SK-N-SH (cell line): ENCODE measurements around the gene BDKRB2. TPM values are rescaled to one million over a fixed set of nuclear protein-coding genes. Genes with fewer than 3 reads are reported as not detected.
A peak's percentile ranks its signal among the peaks of the same experiment; 100 is the strongest.

ENCODE experiments used
- CTCF ChIA-PET: fragments of 300-600, 350-600 bp; formaldehyde crosslinking; extraction: SDS; loops from one replicate; lab custom pipeline; 2021; lab: Yijun Ruan, JAX
- POLR2A ChIA-PET: fragments of 350-600 bp; sonication (Branson Sonifier 250); formaldehyde crosslinking; extraction: SDS; loops from one replicate; lab custom pipeline; 2020; ENCODE audit warnings: antibody characterized with exemption, inconsistent platforms; lab: Yijun Ruan, JAX
- DNase-seq: peaks from one replicate; pipeline ENCODE4 v3.0.0; 2012
- H2AFZ ChIP-seq: fragments of 200-600 bp; sonication (generic); 2 replicates; pipeline ENCODE4 v1.8.1; 2016; ENCODE audit warnings: antibody characterized with exemption, mild to moderate bottlenecking, low read depth
- H3F3A ChIP-seq: fragments of 200-600 bp; sonication (generic); replicated peaks from 2 replicates; pipeline ENCODE3; 2016; ENCODE audit warnings: antibody characterized with exemption, mild to moderate bottlenecking; ENCODE audit not compliant: insufficient read depth
- H3K27ac ChIP-seq, 2 experiments: fragments of 200-500 bp in 1 of 2; fragments of 200-600 bp in 1 of 2; sonication (Bioruptor generic) in 1 of 2; sonication (generic), shearing (Covaris generic) in 1 of 2; 2 replicates each; pipeline versions ENCODE4 v1.5.1 to v1.6.1; 2014 to 2016; ENCODE audit warnings: low read depth in 2 of 2, inconsistent platforms in 1 of 2, low read length in 1 of 2, mild to moderate bottlenecking in 1 of 2, mixed read lengths in 1 of 2
- H3K27me3 ChIP-seq: fragments of 200-600 bp; sonication (generic), shearing (Covaris generic); 2 replicates; pipeline ENCODE4 v1.6.1; 2016; ENCODE audit warnings: mixed run types; ENCODE audit not compliant: insufficient read depth
- H3K36me3 ChIP-seq, 2 experiments: fragments of 200-500 bp in 1 of 2; fragments of 200-600 bp in 1 of 2; sonication (Bioruptor generic) in 1 of 2; sonication (generic) in 1 of 2; replicated peaks in 1 of 2; 2 replicates each; pipeline versions ENCODE3 to v1.5.1; 2014 to 2016; ENCODE audit warnings: low read length in 1 of 2, mild to moderate bottlenecking in 1 of 2; ENCODE audit not compliant: insufficient read depth in 2 of 2, control insufficient read depth in 1 of 2
- H3K4me1 ChIP-seq, 2 experiments: fragments of 200-500 bp in 1 of 2; fragments of 200-600 bp in 1 of 2; sonication (Bioruptor generic) in 1 of 2; sonication (generic), shearing (Covaris generic) in 1 of 2; 2 replicates each; pipeline versions ENCODE4 v1.5.1 to v1.6.1; 2014 to 2016; ENCODE audit warnings: low read depth in 1 of 2, low read length in 1 of 2, mixed run types in 1 of 2; ENCODE audit not compliant: insufficient read depth in 2 of 2, control insufficient read depth in 1 of 2
- H3K4me2 ChIP-seq: fragments of 200-600 bp; sonication (generic), shearing (Covaris generic); 2 replicates; pipeline ENCODE4 v1.6.1; 2017; ENCODE audit warnings: mixed run types
- H3K4me3 ChIP-seq, 2 experiments: fragments of 200-500 bp in 1 of 2; fragments of 200-600 bp in 1 of 2; sonication (Bioruptor generic) in 1 of 2; sonication (generic), shearing (Covaris generic) in 1 of 2; 2 replicates each; pipeline versions ENCODE4 v1.5.1 to v1.8.1; 2014 to 2016; ENCODE audit warnings: low read depth in 2 of 2, inconsistent platforms in 1 of 2, low read length in 1 of 2, mild to moderate bottlenecking in 1 of 2, mixed read lengths in 1 of 2, moderate library complexity in 1 of 2
- H3K79me2 ChIP-seq: fragments of 200-600 bp; sonication (generic); 2 replicates; pipeline ENCODE4 v1.8.1; 2017; ENCODE audit warnings: mild to moderate bottlenecking; ENCODE audit not compliant: insufficient read depth
- H3K9ac ChIP-seq: fragments of 200-600 bp; sonication (generic); 2 replicates; pipeline ENCODE4 v1.6.1; 2017; ENCODE audit warnings: mixed run types
- H3K9me2 ChIP-seq: fragments of 200-600 bp; sonication (generic); 2 replicates; pipeline ENCODE4 v1.6.1; 2017; ENCODE audit warnings: mixed run types
- H3K9me3 ChIP-seq: fragments of 200-600 bp; sonication (generic); 2 replicates; pipeline ENCODE4 v1.6.1; 2017; ENCODE audit warnings: mixed run types, mild to moderate bottlenecking, moderate library complexity
- H4K20me1 ChIP-seq: fragments of 200-600 bp; sonication (generic); 2 replicates; pipeline ENCODE4 v1.6.1; 2017; ENCODE audit warnings: mild to moderate bottlenecking, mixed run types; ENCODE audit not compliant: insufficient read depth
- CTCF ChIP-seq: fragments of 200-600 bp; sonication (generic); IDR thresholded peaks from 2 replicates; pipeline ENCODE4 v1.6.1; 2017; ENCODE audit warnings: antibody characterized with exemption, mild to moderate bottlenecking, moderate library complexity
- EZH2phosphoT487 ChIP-seq: fragments of 200-600 bp; sonication (generic); IDR thresholded peaks from 2 replicates; pipeline ENCODE4 v1.6.1; 2017; ENCODE audit warnings: low read depth, mixed run types, mild to moderate bottlenecking, antibody characterized with exemption, moderate library complexity, borderline replicate concordance
- FOSL2 ChIP-seq: IDR thresholded peaks from 2 replicates; pipeline ENCODE4 v1.4.0; 2012; ENCODE audit warnings: low read depth, mild to moderate bottlenecking, moderate library complexity, borderline replicate concordance
- FOXJ3 ChIP-seq: sonication (generic); formaldehyde crosslinking; IDR thresholded peaks from 2 replicates; pipeline ENCODE4 v1.5.1; 2020; ENCODE audit warnings: mild to moderate bottlenecking, missing genetic modification reagents
- FOXM1 ChIP-seq: IDR thresholded peaks from 2 replicates; pipeline ENCODE4 v1.4.0; 2012; ENCODE audit warnings: low read depth, mild to moderate bottlenecking
- GABPA ChIP-seq: IDR thresholded peaks from 2 replicates; pipeline ENCODE4 v1.4.0; 2012; ENCODE audit warnings: low read depth, mild to moderate bottlenecking
- GATA2 ChIP-seq: sonication (generic); formaldehyde crosslinking; IDR thresholded peaks from 2 replicates; pipeline ENCODE4 v1.5.0; 2020; ENCODE audit warnings: mild to moderate bottlenecking, missing genetic modification reagents
- IRF3 ChIP-seq: fragments of 150-350 bp; IDR thresholded peaks from 2 replicates; pipeline ENCODE4 v1.6.1; 2016; ENCODE audit warnings: mild to moderate bottlenecking, low read depth, low read length
- JUND ChIP-seq: IDR thresholded peaks from 2 replicates; pipeline ENCODE4 v1.4.0; 2012
- MXI1 ChIP-seq: IDR thresholded peaks from 2 replicates; pipeline ENCODE4 v1.6.1; 2012; ENCODE audit warnings: mild to moderate bottlenecking, low read depth, low read length, improper control_type of control experiment
- NFIC ChIP-seq: IDR thresholded peaks from 2 replicates; pipeline ENCODE4 v1.4.0; 2012; ENCODE audit warnings: borderline replicate concordance
- NRF1 ChIP-seq: IDR thresholded peaks from 2 replicates; pipeline ENCODE4 v1.6.1; 2012; ENCODE audit warnings: low read depth, mild to moderate bottlenecking, low read length
- PBX3 ChIP-seq: IDR thresholded peaks from 2 replicates; pipeline ENCODE4; 2012
- POLR2AphosphoS5 ChIP-seq: IDR thresholded peaks from 2 replicates; pipeline ENCODE4 v1.6.1; 2012; ENCODE audit warnings: low read depth, low read length
- RAD21 ChIP-seq: IDR thresholded peaks from 2 replicates; pipeline ENCODE4 v1.6.1; 2012; ENCODE audit warnings: mild to moderate bottlenecking, low read length
- RCOR1 ChIP-seq: fragments of 150-350 bp; IDR thresholded peaks from 2 replicates; pipeline ENCODE4 v1.6.1; 2017; ENCODE audit warnings: antibody characterized with exemption, low read length
- RFX5 ChIP-seq: IDR thresholded peaks from 2 replicates; pipeline ENCODE4 v1.6.1; 2012; ENCODE audit warnings: mild to moderate bottlenecking, improper control_type of control experiment, low read length
- RXRA ChIP-seq: IDR thresholded peaks from 2 replicates; pipeline ENCODE4 v1.4.0; 2012; ENCODE audit warnings: low read depth, mild to moderate bottlenecking, borderline replicate concordance
- SIN3A ChIP-seq: IDR thresholded peaks from 2 replicates; pipeline ENCODE4 v1.6.1; 2012; ENCODE audit warnings: low read depth, mild to moderate bottlenecking, low read length, moderate library complexity, borderline replicate concordance
- SMC3 ChIP-seq: IDR thresholded peaks from 2 replicates; pipeline ENCODE4 v1.6.1; 2012; ENCODE audit warnings: low read depth, low read length, improper control_type of control experiment
- TAF1 ChIP-seq: IDR thresholded peaks from 2 replicates; pipeline ENCODE4 v1.6.1; 2012; ENCODE audit warnings: low read depth, mild to moderate bottlenecking, low read length, moderate library complexity, borderline replicate concordance
- TCF12 ChIP-seq: IDR thresholded peaks from 2 replicates; pipeline ENCODE4 v1.4.0; 2012
- USF1 ChIP-seq: IDR thresholded peaks from 2 replicates; pipeline ENCODE4 v1.4.0; 2012; ENCODE audit warnings: low read depth, borderline replicate concordance
- YY1 ChIP-seq: IDR thresholded peaks from 2 replicates; pipeline ENCODE4 v1.4.0; 2012; ENCODE audit warnings: low read depth, mild to moderate bottlenecking
- WGBS: methylation state at CpG from one replicate; pipeline ENCODE4 v1.1.6; 2017; ENCODE audit warnings: low lambda C conversion rate; 5-methylcytosine and 5-hydroxymethylcytosine counted together
- polyA plus RNA-seq, 3 experiments: library from polyadenylated mRNA; depleted of rRNA; stranded (reverse); fragments of >200 nt; gene quantifications; 2 replicates each; pipeline ENCODE4 v1.2.3, GENCODE V29; 2012

Gene BDKRB2
- polyA plus RNA-seq, 1 of the 3 experiments (the other 2 are of a cell fraction) = 4.8 TPM

GRCh38 chr14:96285667-96286066 lies 81.0 kb downstream of the BDKRB2 start (continued):
- no peak for TF ChIP-seq GABPA
- no peak for TF ChIP-seq FOXM1
- TF ChIP-seq RFX5 = no peak
- peak; percentile 92 for TF ChIP-seq RCOR1
- TF ChIP-seq SMC3 = no peak
- peak; percentile 87 for TF ChIP-seq MXI1
- peak; percentile 89 for TF ChIP-seq FOXJ3
- peak; percentile 18; the same call in 1 of the 2 replicates for TF ChIP-seq RAD21
- TF ChIP-seq IRF3 = no peak
- peak; percentile 56; the same call in 1 of the 2 replicates for TF ChIP-seq SIN3A

- no peaks in the 10 kb centered on the region for H3K27me3 ChIP-seq
- H3K9me3 ChIP-seq = no peaks in the 10 kb centered on the region
- CTCF ChIA-PET = interaction anchor here (1.3 to 18.9 kb wide), 9 partner anchors 9 to 291 kb away, joined by 3 to 920 read pairs (median 11); no protein-coding TSS in a partner anchor
- H3K9ac ChIP-seq = peak overlapping the region; percentile 32; the same call in 1 of the 2 replicates
- H3K9me2 ChIP-seq = no peaks in the 10 kb centered on the region
- peaks cover 5% of the 10 kb centered on the region for H3F3A ChIP-seq
- peak overlapping the region; percentile 64 to 98 for H3K27ac ChIP-seq
- no peak for DNase-seq
- H2AFZ ChIP-seq = no peak overlapping the region
- no peaks in the 10 kb centered on the region for H3K79me2 ChIP-seq
- no peak overlapping the region for H3K4me3 ChIP-seq
- H3K4me1 ChIP-seq = peaks cover 0 to 34% of the 10 kb centered on the region in 2 experiments; a peak in 2 of 4 replicates
- peak overlapping the region; percentile 69; the same call in 1 of the 2 replicates for H3K4me2 ChIP-seq
- TF ChIP-seq FOSL2 (no peak), CTCF (no peak), POLR2AphosphoS5 (no peak), TCF12 (no peak), IRF3 (no peak), NFIC (no peak), MXI1 (no peak), JUND (no peak), GATA2 (CRISPR knock-in tag) (no peak), EZH2phosphoT487 (no peak), TAF1 (no peak), RXRA (no peak), PBX3 (no peak), RAD21 (no peak), SIN3A (no peak), NRF1 (no peak), USF1 (no peak), YY1 (no peak)
- no peaks in the 10 kb centered on the region for H4K20me1 ChIP-seq
- H3K36me3 ChIP-seq = peaks cover 18 to 47% of the 10 kb centered on the region in 2 experiments
- POLR2A ChIA-PET = interaction anchor here (1.4 kb wide), 1 partner anchor 12 kb away, joined by 6 read pairs; no protein-coding TSS in a partner anchor
- 36% methylated on average over 1 of the region's 1 CpG for WGBS
Observed at GRCh38 chr14:96286251-96286650, 81.6 kb downstream of the BDKRB2 start.
